ENCODE results near the gene PUM1. TPM values are rescaled to one million over a fixed set of nuclear protein-coding genes. Genes with fewer than 3 reads are reported as not detected.

The PUM1 gene
- total and polyA plus RNA-seq, 2 of the 8 experiments (the other 6 are each of a cell fraction or from before 2014, with no cell fraction given): 122 to 177 TPM

GRCh38 chr1:30998171-30998570, 67.3 kb downstream of the PUM1 start:
- H3K9ac ChIP-seq (replicated peaks in 1 of 4; ENCODE audit: extremely low read depth in 1 of 4, low read depth in 3 of 4, low read length in 3 of 4): no peak overlapping the region
- 0 out of 2 replicates have a peak, but pooled peaks cover 4% of the 10 kb centered on the region for H3K79me1 ChIP-seq (ENCODE audit: low read depth, low read length)
- H2AFZ ChIP-seq (ENCODE audit: low read length): no peak overlapping the region
- H4K20me1 ChIP-seq (replicated peaks in 1 of 2; ENCODE audit: control insufficient read depth in 1 of 2, insufficient read depth in 2 of 2, low read length in 2 of 2): peaks cover 6 to 9% of the 10 kb centered on the region in 2 experiments
- no peak overlapping the region for H2AK5ac ChIP-seq (ENCODE audit: low read depth, low read length)
- no peak overlapping the region for H4K8ac ChIP-seq (ENCODE audit: extremely low read depth, insufficient read depth, low read length)
- no peak overlapping the region for H3K27ac ChIP-seq (ENCODE audit: low read depth, low read length)
- DNase-seq (ENCODE audit: low read depth in 1 of 2, low spot score in 2 of 2): no peak
- H3K9me3 ChIP-seq (ENCODE audit: insufficient read depth in 2 of 2, low read depth in 1 of 2, low read length in 1 of 2): no peaks in the 10 kb centered on the region
- no peak overlapping the region for H2BK120ac ChIP-seq (replicated peaks; ENCODE audit: low read depth, low read length)
- no peak overlapping the region for H3K4ac ChIP-seq (replicated peaks; ENCODE audit: insufficient read length, low read depth, low read length)
- no peak overlapping the region for H2BK5ac ChIP-seq (ENCODE audit: low read depth, low read length)
- CTCF ChIA-PET (ENCODE audit: partially characterized antibody): interaction anchor here (1.4 kb wide), 1 partner anchor 47 kb away, joined by 3 read pairs; no protein-coding TSS in a partner anchor
- H2BK12ac ChIP-seq (ENCODE audit: low read depth, low read length): no peak overlapping the region
- no peak overlapping the region for H3K56ac ChIP-seq (replicated peaks; ENCODE audit: insufficient read length, low read depth, low read length)
- H3K36me3 ChIP-seq (ENCODE audit: control insufficient read depth in 2 of 4, insufficient read depth in 4 of 4, low read length in 3 of 4): peaks cover 5 to 36% (median 14%) of the 10 kb centered on the region in 4 experiments; a peak in 7 of 8 replicates
- H3K4me1 ChIP-seq (replicated peaks in 1 of 4; ENCODE audit: control insufficient read depth in 3 of 4, insufficient read depth in 4 of 4, low read length in 3 of 4): no peaks in the 10 kb centered on the region; a peak in 1 of 7 replicates
- H3K18ac ChIP-seq (ENCODE audit: extremely low read depth, low read length): no peak overlapping the region
- H3K4me2 ChIP-seq (ENCODE audit: insufficient read depth in 1 of 2, low read depth in 2 of 2, low read length in 2 of 2): no peak overlapping the region
- WGBS, 2 experiments (ENCODE audit: extremely low coverage in 1 of 2, insufficient coverage in 1 of 2, insufficient read length in 1 of 2, insufficient replicate concordance in 2 of 2, low coverage in 1 of 2, low lambda C conversion rate in 2 of 2, missing lambda C conversion rate in 1 of 2): 93% methylated on average over 5 of the region's 5 CpGs; no CpG with 5 or more reads in 1 of the 2 experiments
- H3K23ac ChIP-seq (ENCODE audit: insufficient read length): no peak overlapping the region
- no peak overlapping the region for H3K4me3 ChIP-seq (ENCODE audit: extremely low read depth in 1 of 4, insufficient read depth in 2 of 4, low read depth in 3 of 4, low read length in 4 of 4)
- FAIRE-seq: no peak
- no peak overlapping the region for H2BK20ac ChIP-seq (ENCODE audit: low read length)
- H2BK15ac ChIP-seq (ENCODE audit: low read length): no peak overlapping the region
- no peak overlapping the region for H3K14ac ChIP-seq (ENCODE audit: insufficient read length)
- POLR2A ChIA-PET (ENCODE audit: partially characterized antibody): interaction anchor here (0.9 to 1.7 kb wide), 5 partner anchors 9 to 68 kb away, joined by 3 to 5 read pairs (median 3); no protein-coding TSS in a partner anchor
- H3K23me2 ChIP-seq (ENCODE audit: low read depth, low read length): no peaks in the 10 kb centered on the region
- no peak overlapping the region for H4K5ac ChIP-seq (ENCODE audit: insufficient read length, low read depth, low read length)
- H4K91ac ChIP-seq (replicated peaks; ENCODE audit: insufficient read length, low read length): no peak overlapping the region
- no peaks in the 10 kb centered on the region for H3K27me3 ChIP-seq (replicated peaks in 1 of 4; ENCODE audit: control insufficient read depth in 3 of 4, extremely low read depth in 1 of 4, insufficient read depth in 3 of 4, low read length in 3 of 4)
- H3K79me2 ChIP-seq (ENCODE audit: control insufficient read depth in 1 of 2, insufficient read depth in 2 of 2, low read length in 2 of 2): peaks cover 3 to 93% of the 10 kb centered on the region in 2 experiments; a peak in 3 of 4 replicates
- no peak for TF ChIP-seq RNF2 (IDR thresholded peaks at IDR 0.05; ENCODE audit: borderline replicate concordance, low read depth, low read length, missing control alignments, poor library complexity, severe bottlenecking)
- no peak for TF ChIP-seq KDM4A (IDR thresholded peaks at IDR 0.05; ENCODE audit: low read depth, low read length, severe bottlenecking)
- no peak for TF ChIP-seq BACH1 (IDR thresholded peaks at IDR 0.05; ENCODE audit: low read length)
- no peak for TF ChIP-seq EP300 (IDR thresholded peaks at IDR 0.05; ENCODE audit: borderline replicate concordance in 1 of 2, low read depth in 2 of 2, low read length in 2 of 2)
- TF ChIP-seq BRCA1 (IDR thresholded peaks at IDR 0.05; ENCODE audit: low read depth, low read length): no peak
- no peak for TF ChIP-seq RAD21 (IDR thresholded peaks at IDR 0.05 in 1 of 2, conservative IDR thresholded peaks at IDR 0.05 in 1 of 2; ENCODE audit: low read depth in 2 of 2, low read length in 2 of 2)
- TF ChIP-seq BCL11A (IDR thresholded peaks at IDR 0.05; ENCODE audit: low read depth in 2 of 2, low read length in 2 of 2): no peak
- TF ChIP-seq PHF8 (conservative IDR thresholded peaks at IDR 0.05; ENCODE audit: low read depth, low read length): no peak
- TF ChIP-seq CTCF (IDR thresholded peaks at IDR 0.05; ENCODE audit: control extremely low read depth in 1 of 3, insufficient read depth in 1 of 3, low read depth in 1 of 3, low read length in 3 of 3): no peak
- TF ChIP-seq SUZ12 (IDR thresholded peaks at IDR 0.05; ENCODE audit: low read length): no peak

Measured in H1 (cell line).